RWPE2 (cell line): ENCODE results near the gene PTTG2.

ENCODE experiments used
- ATAC-seq: fragments of 200-7000 bp; cut with Tn5 transposase; 3 replicates; pipeline ENCODE4 v1.9.1; 2021; ENCODE audit warnings: low read depth
- DNase-seq: peaks from one replicate; pipeline ENCODE4 v3.0.0-alpha.2; 2020; ENCODE audit warnings: low spot score
- H3K27ac ChIP-seq: fragments of 450-650 bp; 2 replicates; pipeline ENCODE4 v1.5.1; 2017; ENCODE audit warnings: mild to moderate bottlenecking; ENCODE audit not compliant: poor library complexity, severe bottlenecking
- H3K27me3 ChIP-seq: fragments of 250-450 bp; sonication (Bioruptor Pico); 2 replicates; pipeline ENCODE4 v1.5.1; 2021; ENCODE audit warnings: mild to moderate bottlenecking, moderate library complexity; ENCODE audit not compliant: insufficient read depth, poor library complexity, severe bottlenecking
- H3K36me3 ChIP-seq: fragments of 250-450 bp; sonication (Bioruptor Pico); 2 replicates; pipeline ENCODE4 v1.5.1; 2020; ENCODE audit warnings: low read depth, mild to moderate bottlenecking, moderate library complexity
- H3K4me1 ChIP-seq: fragments of 250-450 bp; sonication (Bioruptor Pico); 2 replicates; pipeline ENCODE4 v1.5.1; 2021; ENCODE audit warnings: mild to moderate bottlenecking, moderate library complexity; ENCODE audit not compliant: insufficient read depth, poor library complexity, severe bottlenecking
- H3K4me3 ChIP-seq: fragments of 250-450 bp; sonication (Bioruptor Pico); 2 replicates; pipeline ENCODE4 v1.5.1; 2021; ENCODE audit warnings: mild to moderate bottlenecking, moderate library complexity; ENCODE audit not compliant: severe bottlenecking
- H3K9me3 ChIP-seq: fragments of 250-450 bp; sonication (Bioruptor Pico); 2 replicates; pipeline ENCODE4 v1.5.1; 2021; ENCODE audit warnings: mild to moderate bottlenecking, moderate library complexity; ENCODE audit not compliant: severe bottlenecking
- CTCF ChIP-seq: fragments of 450-650 bp; IDR thresholded peaks from one replicate; pipeline ENCODE4 v1.5.1; 2017; ENCODE audit warnings: mild to moderate bottlenecking, moderate library complexity; ENCODE audit not compliant: poor library complexity, severe bottlenecking

PTTG2 gene

DNA sequence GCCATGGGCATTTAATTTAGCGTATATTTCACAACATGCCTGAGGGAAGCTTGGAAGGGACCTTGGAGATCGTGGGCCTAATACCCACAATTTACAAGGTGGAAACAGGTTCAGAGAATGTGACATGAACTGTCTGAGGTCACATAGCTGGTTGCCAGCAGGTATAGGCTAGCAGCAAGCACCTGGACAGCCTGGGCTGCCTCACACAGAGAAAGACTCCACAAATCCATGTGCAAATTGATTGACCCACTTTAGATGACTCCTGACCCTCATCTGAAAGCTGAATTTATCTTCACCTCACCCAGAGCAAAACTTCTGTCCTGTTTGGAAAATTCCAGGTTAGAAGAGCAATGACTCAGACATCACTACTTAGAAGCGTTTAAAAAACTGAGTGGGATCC, 5.8 kb downstream of the PTTG2 start:
- ATAC-seq = no peak
- H3K36me3 ChIP-seq = no peaks in the 10 kb centered on the region
- H3K4me1 ChIP-seq = no peaks in the 10 kb centered on the region
- no peaks in the 10 kb centered on the region for H3K9me3 ChIP-seq
- H3K27ac ChIP-seq = no peak overlapping the region
- no peak for DNase-seq
- no peak overlapping the region for H3K4me3 ChIP-seq
- no peaks in the 10 kb centered on the region for H3K27me3 ChIP-seq
- TF ChIP-seq CTCF = no peak

DNA sequence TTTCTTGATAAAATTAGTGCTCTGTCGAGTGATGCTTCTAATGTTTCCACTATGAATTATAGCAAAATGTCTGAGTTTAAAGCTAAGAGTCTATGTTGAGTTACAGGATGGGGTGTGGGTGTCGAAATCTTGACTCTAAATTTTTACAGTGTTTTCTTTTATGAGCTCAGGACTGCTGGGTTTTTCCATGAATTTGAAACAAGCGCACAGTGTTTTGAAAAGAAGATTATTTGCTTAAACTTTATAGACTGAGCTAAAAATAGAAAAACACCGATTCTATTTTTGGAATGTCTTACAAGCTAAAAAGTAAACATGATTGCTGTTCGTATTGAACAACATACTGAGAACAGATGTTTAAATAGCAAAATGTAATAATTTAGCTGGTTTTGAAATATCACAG, 7.5 kb downstream of the PTTG2 start:
- ATAC-seq = no peak
- H3K4me3 ChIP-seq = no peak overlapping the region
- no peak overlapping the region for H3K27ac ChIP-seq
- no peaks in the 10 kb centered on the region for H3K9me3 ChIP-seq
- no peaks in the 10 kb centered on the region for H3K36me3 ChIP-seq
- no peak for TF ChIP-seq CTCF
- H3K27me3 ChIP-seq = no peaks in the 10 kb centered on the region
- DNase-seq = no peak
- H3K4me1 ChIP-seq = no peaks in the 10 kb centered on the region

GRCh38 chr4:37968747-37969146, 8.5 kb downstream of the PTTG2 start:
- H3K36me3 ChIP-seq = no peaks in the 10 kb centered on the region
- no peak for DNase-seq
- ATAC-seq = no peak
- no peaks in the 10 kb centered on the region for H3K27me3 ChIP-seq
- H3K9me3 ChIP-seq = no peaks in the 10 kb centered on the region
- no peak for TF ChIP-seq CTCF
- no peak overlapping the region for H3K4me3 ChIP-seq
- H3K27ac ChIP-seq = no peak overlapping the region
- no peaks in the 10 kb centered on the region for H3K4me1 ChIP-seq

DNA sequence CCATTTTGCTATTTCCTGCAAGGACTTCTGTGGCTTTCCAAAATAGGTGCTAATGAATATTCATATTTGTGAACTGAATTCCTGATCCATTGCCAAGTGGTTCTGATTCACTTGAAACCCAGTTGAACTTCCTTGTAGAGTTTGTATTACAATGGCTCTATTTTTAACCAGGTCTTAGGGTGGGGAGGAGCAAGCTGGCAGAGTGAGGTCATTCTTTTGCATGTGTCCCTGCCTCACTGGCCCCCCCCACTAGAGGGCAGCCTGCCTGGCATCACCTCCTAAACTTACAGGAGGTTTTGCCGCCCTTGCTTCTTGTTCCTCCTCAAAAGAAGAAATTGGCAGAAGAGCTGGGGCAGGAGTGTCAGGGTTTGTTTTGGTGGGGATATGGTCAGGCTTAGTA, 10.5 kb downstream of the PTTG2 start:
- H3K27me3 ChIP-seq = no peaks in the 10 kb centered on the region
- no peak overlapping the region for H3K4me3 ChIP-seq
- ATAC-seq = peak; percentile 54; the same call in 1 of the 3 replicates
- TF ChIP-seq CTCF = peak; percentile 51
- no peaks in the 10 kb centered on the region for H3K9me3 ChIP-seq
- no peak for DNase-seq
- no peaks in the 10 kb centered on the region for H3K4me1 ChIP-seq
- H3K36me3 ChIP-seq = no peaks in the 10 kb centered on the region
- no peak overlapping the region for H3K27ac ChIP-seq

DNA sequence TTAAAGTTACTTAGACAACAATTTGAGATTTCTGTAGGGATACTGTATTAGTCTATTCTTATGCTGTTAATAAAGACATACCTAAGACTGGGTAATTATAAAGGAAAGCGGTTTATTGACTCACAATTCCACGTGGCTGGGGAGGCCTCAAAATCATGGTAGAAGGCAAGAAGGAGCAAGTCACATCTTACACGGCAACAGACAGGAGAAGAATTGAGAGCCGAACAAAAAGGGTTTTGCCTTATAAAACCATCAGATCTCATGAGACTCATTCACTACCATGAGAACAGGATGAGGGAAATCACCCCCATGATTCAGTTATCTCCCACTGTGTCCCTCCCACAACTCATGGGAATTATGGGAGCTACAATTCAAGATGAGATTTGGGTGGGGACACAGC, 11.0 kb downstream of the PTTG2 start:
- ATAC-seq = no peak
- no peak for TF ChIP-seq CTCF
- no peaks in the 10 kb centered on the region for H3K9me3 ChIP-seq
- no peaks in the 10 kb centered on the region for H3K4me1 ChIP-seq
- no peaks in the 10 kb centered on the region for H3K27me3 ChIP-seq
- no peaks in the 10 kb centered on the region for H3K36me3 ChIP-seq
- no peak overlapping the region for H3K4me3 ChIP-seq
- no peak for DNase-seq
- no peak overlapping the region for H3K27ac ChIP-seq
